H7 (cell line): ENCODE data around the gene EIF4B. TPM values are rescaled to one million over a fixed set of nuclear protein-coding genes. Genes with fewer than 3 reads are reported as not detected.

ENCODE experiments used
- DNase-seq: peaks from one replicate; pipeline ENCODE4 v3.0.0; 2012
- H3K27me3 ChIP-seq: 2 replicates; pipeline ENCODE4 v1.6.0; 2011; ENCODE audit warnings: mild to moderate bottlenecking, low read length; ENCODE audit not compliant: control insufficient read depth, insufficient read depth
- H3K36me3 ChIP-seq: replicated peaks from 2 replicates; pipeline ENCODE4 v1.5.1; 2011; ENCODE audit warnings: low read length; ENCODE audit not compliant: control insufficient read depth, insufficient read depth
- H3K4me3 ChIP-seq: 2 replicates; pipeline ENCODE4 v1.5.1; 2011; ENCODE audit warnings: low read depth, mild to moderate bottlenecking, control low read depth, low read length, moderate library complexity; ENCODE audit not compliant: insufficient read depth
- total RNA-seq: library from RNA; depleted of rRNA; stranded (reverse); fragments of >200 nt; shearing (Covaris generic); gene quantifications from 2 replicates; pipeline ENCODE4 v1.2.3, GENCODE V29; 2014; rRNA removed

Gene EIF4B
- total RNA-seq, result 581 and 770 TPM in 2 replicates

- Histone ChIP-seq H3K4me3 (peak within 1 kb of the TSS; percentile 98), H3K36me3 (peaks cover 5% of the 10 kb centered on the region), H3K27me3 (no peaks in the 10 kb centered on the region)
- peak; percentile 96 for DNase-seq
Observed at GRCh38 chr12:53005986-53006809, at the start of gene EIF4B. Gene EIF4B (plus strand): TSS chr12:53006456. CDS start chr12:53006484, 28 bp downstream.

- H3K27me3 ChIP-seq, result no peaks in the 10 kb centered on the region
- DNase-seq, result no peak
- H3K36me3 ChIP-seq, result peaks cover 3% of the 10 kb centered on the region
- H3K4me3 ChIP-seq, result no peak overlapping the region
Observed at GRCh38 chr12:52956987-52957386, 49.3 kb upstream of the EIF4B start.

- peak overlapping the region; percentile 51 for H3K4me3 ChIP-seq
Observed at GRCh38 chr12:52964556-52965336, 41.5 kb upstream of the EIF4B start.

GRCh38 chr12:52965337-52965731, 40.9 kb upstream of the EIF4B start:
- H3K27me3 ChIP-seq, result peaks cover 10% of the 10 kb centered on the region
- H3K4me3 ChIP-seq, result peak overlapping the region; percentile 51
- no peaks in the 10 kb centered on the region for H3K36me3 ChIP-seq
- peak; percentile 88 for DNase-seq

More at GRCh38 chr12:52964556-52965336, 41.5 kb upstream of the EIF4B start:
- peak; percentile 50 for DNase-seq
- H3K27me3 ChIP-seq, result peaks cover 10% of the 10 kb centered on the region
- no peaks in the 10 kb centered on the region for H3K36me3 ChIP-seq

GRCh38 chr12:52969166-52969795, 37.0 kb upstream of the EIF4B start:
- Histone ChIP-seq H3K36me3 (no peaks in the 10 kb centered on the region), H3K27me3 (peaks cover 10% of the 10 kb centered on the region), H3K4me3 (no peak overlapping the region)
- no peak for DNase-seq

- Histone ChIP-seq H3K4me3 (no peak overlapping the region), H3K36me3 (no peaks in the 10 kb centered on the region), H3K27me3 (peaks cover 6% of the 10 kb centered on the region)
- no peak for DNase-seq
Observed at GRCh38 chr12:52969828-52970569, 36.3 kb upstream of the EIF4B start.

GRCh38 chr12:52971679-52972329, 34.5 kb upstream of the EIF4B start:
- Histone ChIP-seq H3K36me3 (no peaks in the 10 kb centered on the region), H3K27me3 (no peaks in the 10 kb centered on the region; the same call in 1 of the 2 replicates), H3K4me3 (no peak overlapping the region)
- DNase-seq, result peak; percentile 50

- Histone ChIP-seq H3K4me3 (no peak overlapping the region), H3K27me3 (no peaks in the 10 kb centered on the region; the same call in 1 of the 2 replicates), H3K36me3 (no peaks in the 10 kb centered on the region)
- DNase-seq, result no peak
Observed at GRCh38 chr12:52975204-52975603, 31.1 kb upstream of the EIF4B start.

GRCh38 chr12:52975820-52976573, 30.3 kb upstream of the EIF4B start:
- peak; percentile 51 for DNase-seq
- no peaks in the 10 kb centered on the region for H3K36me3 ChIP-seq
- no peaks in the 10 kb centered on the region; the same call in 1 of the 2 replicates for H3K27me3 ChIP-seq
- no peak overlapping the region for H3K4me3 ChIP-seq

- no peak for DNase-seq
- H3K4me3 ChIP-seq, result no peak overlapping the region
- H3K27me3 ChIP-seq, result no peaks in the 10 kb centered on the region; the same call in 1 of the 2 replicates
- H3K36me3 ChIP-seq, result no peaks in the 10 kb centered on the region
Observed at GRCh38 chr12:52976574-52977071, 29.6 kb upstream of the EIF4B start.

- H3K4me3 ChIP-seq, result no peak overlapping the region
- no peak for DNase-seq
- no peaks in the 10 kb centered on the region; the same call in 1 of the 2 replicates for H3K27me3 ChIP-seq
- no peaks in the 10 kb centered on the region for H3K36me3 ChIP-seq
Observed at GRCh38 chr12:52977170-52977569, 29.1 kb upstream of the EIF4B start.

GRCh38 chr12:52980096-52980649, 26.1 kb upstream of the EIF4B start:
- Histone ChIP-seq H3K27me3 (no peaks in the 10 kb centered on the region; the same call in 1 of the 2 replicates), H3K4me3 (no peak overlapping the region), H3K36me3 (no peaks in the 10 kb centered on the region)
- DNase-seq, result no peak
